GM21526 (cell line): ENCODE data around the gene DRD2.
A peak's percentile ranks its signal among the peaks of the same experiment; 100 is the strongest.

Experiments
- ATAC-seq: cut with Tn5 transposase; IDR thresholded peaks from one replicate; pipeline ENCODE4 v1.9.1; 2021; ENCODE audit warnings: moderate library complexity; ENCODE audit not compliant: unreplicated experiment, low FRiP score

The DRD2 gene

GRCh38 chr11:113447621-113448315 lies 27.4 kb downstream of the DRD2 start:
- no peak for ATAC-seq

DNA sequence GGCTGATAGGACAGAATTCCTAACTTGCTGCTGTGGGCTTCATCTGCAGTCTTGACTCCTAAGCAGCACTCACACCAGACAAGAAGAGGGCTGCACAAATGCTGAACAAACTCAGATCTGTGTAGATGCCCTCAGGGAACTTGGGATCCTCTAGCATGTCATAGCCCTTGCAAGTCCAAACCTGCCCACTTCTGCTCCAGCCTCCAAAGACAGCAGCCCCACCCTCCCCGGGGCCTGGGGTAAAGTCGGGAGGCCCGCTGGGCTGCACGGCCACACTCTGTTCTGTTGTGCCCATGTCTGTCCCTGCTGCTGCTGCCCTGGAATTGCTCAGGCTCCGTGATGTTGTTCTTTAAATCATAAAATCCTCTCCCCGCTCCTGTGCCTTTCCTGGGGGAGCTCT lies 28.3 kb downstream of the DRD2 start:
- ATAC-seq, result no peak

- ATAC-seq, result peak; percentile 82
Observed at GRCh38 chr11:113446112-113446511, 29.1 kb downstream of the DRD2 start.

DNA sequence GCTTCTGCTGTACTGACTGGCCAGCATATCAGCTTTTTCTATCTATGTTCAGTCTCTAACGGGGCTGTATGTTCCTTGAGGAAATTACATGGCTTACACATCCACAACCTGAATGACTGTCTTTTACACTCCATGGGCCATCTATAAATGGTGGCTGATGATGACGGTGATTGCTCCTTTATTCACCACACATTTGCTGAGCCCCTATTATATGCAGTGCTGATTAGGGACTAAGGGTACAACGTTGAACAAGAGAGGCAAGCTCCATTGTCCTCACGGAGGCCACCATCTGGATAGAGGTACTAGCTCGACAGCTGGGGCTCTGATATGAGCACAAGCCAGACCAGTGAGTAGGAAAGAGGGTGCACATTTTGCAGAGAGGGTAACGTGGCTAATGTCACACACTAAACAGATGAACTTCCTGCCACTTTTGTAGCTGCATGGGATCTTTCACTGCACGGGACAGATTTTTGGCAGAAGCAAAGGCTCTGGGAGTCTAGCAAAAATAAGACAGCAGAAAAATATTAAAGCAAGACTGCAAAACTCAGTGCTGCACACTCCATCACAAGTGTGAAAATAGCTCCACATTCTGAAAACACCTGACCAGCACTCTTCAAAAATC lies 30.6 kb downstream of the DRD2 start:
- no peak for ATAC-seq

DNA sequence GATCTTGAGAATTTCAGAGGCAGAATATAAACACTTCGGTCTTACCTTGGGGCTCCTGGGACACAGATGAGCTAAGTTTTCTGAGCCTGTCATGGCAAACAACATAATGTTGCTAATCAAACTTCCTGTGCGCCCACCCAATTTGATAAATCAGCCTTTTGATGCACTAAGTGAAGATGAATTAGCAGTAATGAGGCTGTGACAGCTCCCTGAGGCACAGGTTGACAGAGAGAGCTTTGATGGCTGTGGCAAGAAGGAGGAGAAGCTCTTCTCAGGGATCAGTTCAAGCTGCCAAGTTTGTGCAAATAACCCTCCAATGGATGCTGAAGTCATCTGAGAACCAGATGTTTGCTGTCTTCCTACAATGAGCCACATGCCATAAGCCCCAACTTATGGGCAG lies 34.4 kb downstream of the DRD2 start:
- no peak for ATAC-seq

GRCh38 chr11:113436672-113437252 lies 38.4 kb downstream of the DRD2 start:
- ATAC-seq, result no peak

DNA sequence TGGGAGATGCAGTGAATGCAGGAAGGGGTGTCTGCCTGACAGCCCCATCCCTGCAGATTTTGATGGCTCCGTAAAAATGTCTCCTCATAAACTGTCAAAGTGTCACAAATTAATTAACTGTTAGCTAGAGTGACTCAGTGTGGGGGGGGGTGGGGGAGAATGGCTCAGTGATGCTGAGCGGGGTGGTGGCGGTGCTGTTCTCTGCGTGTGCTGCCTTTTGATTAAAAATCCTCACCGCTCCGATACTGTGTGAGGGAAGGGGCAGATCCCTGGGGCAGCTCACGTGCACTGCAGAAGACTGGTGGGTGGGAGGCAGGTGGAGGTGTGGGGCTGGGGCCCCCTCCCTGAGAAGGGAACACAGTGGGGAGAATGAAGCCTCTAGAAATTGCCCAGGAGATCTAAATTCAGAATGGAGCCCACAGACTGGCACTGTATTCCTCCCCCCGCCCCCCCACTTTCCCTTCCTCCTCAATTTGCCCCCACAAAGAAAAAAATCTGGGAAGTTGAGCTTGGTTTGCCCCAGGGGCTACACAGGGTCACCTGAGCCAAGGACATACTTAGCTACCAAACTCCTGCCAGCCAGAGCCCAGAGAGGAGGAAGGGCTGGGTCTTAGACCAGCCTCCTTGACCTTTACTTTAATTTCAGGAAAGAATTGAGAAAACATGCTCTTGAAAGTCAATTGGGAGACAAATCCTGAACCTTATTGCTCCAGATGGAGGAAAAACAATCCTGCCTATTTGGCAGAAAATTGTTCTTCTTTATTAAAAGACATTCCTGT lies 39.8 kb downstream of the DRD2 start:
- ATAC-seq, result no peak

DNA sequence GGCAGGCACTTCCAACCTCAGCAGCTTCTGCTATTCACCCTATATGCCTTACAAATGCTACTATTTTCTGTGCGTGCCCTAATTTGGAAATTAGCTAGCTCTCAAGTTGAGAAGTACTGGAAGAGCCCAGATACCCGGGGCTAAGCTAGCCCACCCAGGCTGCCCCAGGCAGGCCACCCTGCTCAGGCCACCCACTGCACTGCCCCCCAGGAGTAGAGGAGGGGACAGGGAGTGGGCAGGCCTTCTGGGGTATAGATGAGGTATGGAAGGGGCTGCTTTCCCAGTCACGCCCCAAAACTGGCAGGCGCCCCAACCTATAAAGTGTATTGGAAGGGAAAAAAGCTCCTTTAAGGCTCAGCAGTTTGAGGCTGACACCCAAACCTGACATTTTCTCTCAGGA lies 43.5 kb downstream of the DRD2 start:
- ATAC-seq, result no peak

DNA sequence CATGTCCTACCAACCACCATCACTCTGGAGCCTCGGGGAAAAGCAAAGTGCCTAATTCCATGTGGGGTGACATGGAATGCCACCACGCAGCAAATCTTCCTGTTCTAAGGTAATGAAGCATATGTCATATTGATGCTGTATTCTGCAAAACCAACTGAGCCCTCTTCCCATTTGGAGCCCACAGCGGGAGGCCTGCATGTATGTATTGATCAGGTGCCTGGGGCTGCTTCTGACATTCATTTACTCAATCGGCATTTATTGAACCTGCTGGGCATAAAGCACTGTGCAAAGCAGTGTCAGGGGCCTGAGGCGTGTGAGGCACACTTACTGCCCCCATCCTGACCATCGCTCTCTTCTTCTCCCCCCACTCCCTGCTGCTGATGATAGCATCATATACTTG lies 48.5 kb downstream of the DRD2 start:
- ATAC-seq, result no peak

DNA sequence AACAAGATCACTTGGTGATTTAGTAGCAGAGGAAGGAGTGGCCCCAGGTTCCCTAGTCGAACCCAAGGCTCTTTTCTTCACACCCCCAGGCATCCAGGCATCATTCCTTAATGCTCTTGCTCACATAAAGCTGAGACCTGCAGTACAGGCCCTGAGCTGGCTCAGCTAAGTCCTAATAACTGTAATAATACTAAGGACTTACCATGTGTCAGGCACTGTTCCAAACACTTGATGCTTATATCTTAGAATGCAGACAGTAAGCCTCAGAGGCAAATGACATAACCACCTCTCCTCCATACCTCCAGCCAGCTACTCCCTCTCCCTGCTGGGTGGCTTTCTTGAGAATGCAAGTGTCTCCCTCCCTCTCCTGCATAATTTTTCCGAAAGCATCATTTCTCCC lies 54.4 kb downstream of the DRD2 start:
- ATAC-seq, result no peak

DNA sequence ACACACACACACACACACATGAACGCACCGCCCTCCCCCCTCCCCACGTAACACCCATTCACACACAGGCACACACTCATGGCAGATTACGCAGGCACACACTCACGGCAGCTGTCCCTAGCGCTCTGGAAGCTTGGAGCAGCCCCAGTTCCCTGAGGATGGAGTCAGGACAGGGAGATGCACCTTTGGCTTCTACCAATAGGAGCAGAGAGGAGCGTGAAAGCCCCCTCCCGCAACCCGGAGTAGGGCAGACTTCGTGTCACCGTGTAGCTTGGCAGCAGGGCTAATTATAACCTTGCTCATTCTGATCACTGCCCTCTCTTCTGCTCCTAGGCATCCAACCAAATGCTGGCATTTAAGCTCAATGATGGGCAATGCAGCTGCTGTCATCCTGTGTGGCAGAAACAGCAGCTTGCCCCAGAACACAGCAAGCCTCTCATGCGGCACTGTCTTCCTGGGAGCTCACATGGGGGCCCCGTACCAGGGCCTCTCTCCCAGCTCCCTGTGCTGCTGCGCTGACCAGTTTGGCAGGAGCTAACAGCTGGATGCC lies 55.7 kb downstream of the DRD2 start:
- ATAC-seq, result no peak

DNA sequence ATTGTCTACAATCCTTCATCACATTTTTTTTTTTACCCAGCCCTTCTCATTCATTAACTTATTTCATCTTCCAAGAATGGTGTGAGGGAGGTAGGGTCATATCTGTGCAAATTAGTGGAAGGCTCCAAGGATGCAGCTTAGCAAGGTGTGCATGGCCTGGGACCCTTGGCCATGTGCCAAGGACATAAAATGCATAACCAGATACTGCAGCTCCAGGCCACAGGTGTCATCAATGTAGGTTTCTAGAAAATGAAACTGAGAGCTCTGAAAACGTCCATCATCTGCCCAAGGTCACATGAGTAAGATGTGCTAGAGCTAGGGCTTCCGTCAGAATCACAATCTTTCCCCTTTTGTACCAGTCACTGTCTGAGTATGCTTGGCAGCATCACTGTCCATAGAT lies 57.8 kb downstream of the DRD2 start:
- peak; percentile 90 for ATAC-seq

DNA sequence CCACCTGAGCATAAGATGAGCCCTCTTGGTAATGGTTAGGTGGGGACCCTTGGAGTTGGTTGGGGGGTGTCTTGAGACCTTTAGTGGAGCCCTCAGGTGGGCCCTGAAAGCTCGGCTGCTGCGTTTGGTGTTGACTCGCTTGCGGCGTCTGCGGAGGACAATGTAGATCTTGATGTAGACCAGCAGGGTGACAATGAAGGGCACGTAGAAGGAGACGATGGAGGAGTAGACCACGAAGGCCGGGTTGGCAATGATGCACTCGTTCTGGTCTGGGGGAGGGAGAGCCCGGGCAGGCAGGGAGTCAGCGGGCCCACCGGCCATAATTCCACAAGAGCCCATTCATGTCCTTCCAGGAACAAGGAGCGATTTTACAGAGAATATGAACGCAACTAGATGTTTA lies 59.9 kb downstream of the DRD2 start:
- ATAC-seq, result no peak

GRCh38 chr11:113412675-113413074 lies 62.5 kb downstream of the DRD2 start:
- no peak for ATAC-seq

DNA sequence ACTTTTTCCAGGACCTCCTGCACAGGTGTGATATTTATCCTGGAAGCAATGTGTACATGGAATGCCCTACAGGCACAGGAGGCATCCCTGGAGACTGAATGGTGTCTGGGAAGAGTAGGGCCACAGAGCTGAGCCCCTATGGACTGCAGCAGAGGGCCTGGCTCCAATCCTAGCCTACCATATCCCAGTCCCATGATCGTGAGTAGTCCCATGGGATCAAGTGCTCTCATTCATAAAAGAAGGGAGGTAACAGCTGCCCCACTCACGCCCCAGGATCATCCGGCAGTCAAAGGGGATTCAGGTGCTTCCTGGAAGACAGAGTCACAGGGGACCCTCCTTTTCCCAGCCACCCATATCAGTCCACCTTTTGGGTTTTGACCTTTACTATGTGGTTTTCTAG lies 63.7 kb downstream of the DRD2 start:
- ATAC-seq, result no peak

DNA sequence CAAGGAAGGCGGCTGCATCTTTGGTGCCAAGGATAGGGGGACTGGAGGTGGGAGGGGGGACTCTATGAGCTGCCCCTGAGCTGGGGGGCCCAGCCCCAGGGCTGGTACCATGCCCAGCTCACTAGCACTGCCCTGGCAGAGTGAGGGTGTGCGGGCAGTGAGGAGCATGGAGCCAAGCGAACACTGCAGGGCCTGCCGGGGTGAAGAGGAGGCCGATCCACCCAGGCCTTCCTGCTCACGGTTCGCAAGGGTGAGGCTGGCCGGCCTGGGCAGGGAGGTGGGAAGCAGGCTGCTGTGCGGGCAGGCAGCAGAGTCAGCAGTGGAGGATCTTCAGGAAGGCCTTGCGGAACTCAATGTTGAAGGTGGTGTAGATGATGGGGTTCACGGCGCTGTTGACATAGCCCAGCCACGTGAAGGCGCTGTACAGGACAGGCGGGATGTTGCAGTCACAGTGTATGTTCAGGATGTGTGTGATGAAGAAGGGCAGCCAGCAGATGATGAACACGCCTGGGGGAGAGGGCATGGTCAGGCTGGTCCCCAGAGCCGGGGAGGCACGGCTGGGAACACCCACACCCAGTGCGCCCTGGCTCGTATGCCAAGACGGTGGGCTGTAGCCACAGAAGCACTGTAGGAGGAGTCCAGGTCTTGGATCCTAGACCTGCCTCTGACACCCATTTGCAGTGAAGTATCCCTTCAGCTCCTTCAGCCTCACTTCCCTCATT lies 64.6 kb downstream of the DRD2 start:
- no peak for ATAC-seq

DNA sequence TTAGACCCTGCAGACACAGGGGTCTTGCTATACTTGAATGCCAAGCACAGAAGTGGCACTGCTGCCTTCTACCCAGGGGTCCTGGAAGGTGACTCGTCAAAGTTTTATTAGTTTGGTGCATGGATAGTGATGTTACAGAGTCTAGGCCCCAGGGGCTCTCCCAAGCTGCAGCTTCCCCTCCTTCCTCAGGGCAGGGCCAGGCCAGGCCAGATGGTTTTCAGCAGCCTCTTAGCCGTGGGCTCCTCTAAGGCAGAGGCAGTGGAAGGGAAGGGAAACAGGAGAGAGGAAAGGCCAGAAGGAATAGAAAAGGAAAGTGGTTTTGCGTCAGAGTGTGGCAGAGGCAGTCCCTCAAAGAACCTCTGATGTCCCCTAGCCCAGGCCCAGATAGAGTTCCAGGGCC lies 65.7 kb downstream of the DRD2 start:
- no peak for ATAC-seq

DNA sequence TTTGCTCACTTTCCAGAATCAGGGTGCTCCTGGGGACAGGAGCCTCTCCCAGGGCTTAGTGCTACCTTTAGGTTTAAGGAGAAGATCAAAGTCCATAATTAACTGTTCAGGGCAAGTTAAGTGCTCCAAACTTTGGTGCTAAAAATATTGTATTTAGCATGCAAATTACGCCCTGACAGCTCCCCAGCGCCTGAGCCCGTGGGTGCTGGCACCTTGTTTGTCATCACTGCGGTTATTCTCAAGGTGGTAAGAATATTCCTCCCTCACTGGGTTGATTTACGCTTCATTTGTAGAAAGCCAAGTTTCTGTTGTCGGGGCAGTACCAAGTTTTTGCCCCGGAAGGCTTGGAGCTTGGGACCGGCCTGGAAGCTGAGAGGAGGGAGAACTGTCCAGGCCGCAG lies 66.3 kb downstream of the DRD2 start:
- ATAC-seq, result no peak

DNA sequence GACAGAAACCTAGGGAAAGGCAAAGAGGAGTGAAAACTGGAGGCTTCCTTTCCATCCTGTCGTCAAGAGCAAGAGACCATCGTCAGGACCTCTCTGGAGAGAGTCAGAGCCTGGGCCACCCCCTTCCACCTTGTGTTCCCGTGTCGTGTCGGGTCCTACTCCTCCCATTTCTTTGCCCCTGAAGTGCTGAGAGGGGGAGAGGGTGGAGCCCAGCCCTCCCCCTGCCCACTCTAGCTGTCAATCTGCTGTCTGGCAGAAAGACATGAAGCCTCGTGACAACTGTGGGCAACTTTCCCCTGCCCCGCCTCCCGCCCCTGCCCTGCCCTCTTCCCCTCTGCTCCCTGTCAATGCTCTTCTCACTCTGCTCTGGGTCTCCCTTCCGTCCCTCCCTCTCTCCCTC lies 67.0 kb downstream of the DRD2 start:
- ATAC-seq, result no peak

GRCh38 chr11:113407163-113407562 lies 68.0 kb downstream of the DRD2 start:
- ATAC-seq, result no peak
